Cardiac muscle cell (in vitro differentiated cells and primary cell): ENCODE data around the gene ERC2. TPM values are rescaled to one million over a fixed set of nuclear protein-coding genes. Genes with fewer than 3 reads are reported as not detected.
"Not testable (repeated sequence)": the region's sequence is repeated elsewhere in the genome, so short reads cannot be mapped to it uniquely, and the experiment has no call there.

Experiments
- DNase-seq, 2 donors: peaks; one replicate each; pipeline versions ENCODE4 v3.0.0 to v3.0.0-alpha.2; 2010 to 2017; ENCODE audit warnings: low read depth in 1 of 2, low spot score in 1 of 2
- H3K27ac ChIP-seq: fragments of 200-600 bp; sonication (generic); 2 replicates; pipeline ENCODE4 v1.5.1; 2016
- H3K27me3 ChIP-seq: fragments of 200-600 bp; sonication (generic); 2 replicates; pipeline ENCODE4 v1.6.0; 2016; ENCODE audit warnings: control low read depth
- H3K36me3 ChIP-seq: fragments of 200-600 bp; sonication (generic); 2 replicates; pipeline ENCODE4 v1.5.1; 2016; ENCODE audit warnings: control low read depth
- H3K4me1 ChIP-seq: fragments of 200-600 bp; sonication (generic); 2 replicates; pipeline ENCODE4 v1.8.1; 2017; ENCODE audit warnings: low read depth, mild to moderate bottlenecking, mixed run types
- H3K4me3 ChIP-seq: fragments of 200-600 bp; sonication (generic); 2 replicates; pipeline ENCODE4 v1.5.1; 2016; ENCODE audit warnings: mild to moderate bottlenecking
- H3K9me3 ChIP-seq: fragments of 200-600 bp; sonication (generic); 2 replicates; pipeline ENCODE4 v1.5.1; 2017; ENCODE audit warnings: low read depth, mild to moderate bottlenecking, control low read depth
- CTCF ChIP-seq: IDR thresholded peaks from 2 replicates; pipeline ENCODE4 v1.5.1; 2012; ENCODE audit warnings: low read depth, mild to moderate bottlenecking, low read length
- polyA plus RNA-seq: library from polyadenylated mRNA; unstranded; fragments of >200 nt; fragmentation: Nextera tagmentation; extraction: Ambion mirVana; gene quantifications from 2 replicates; pipeline ENCODE4 v1.2.1, GENCODE V29; 2016
- total RNA-seq: library from RNA; depleted of rRNA; stranded (reverse); fragments of >200 nt; gene quantifications from 2 replicates; pipeline ENCODE4 v1.2.3, GENCODE V29; 2016

ERC2 gene
- total and polyA plus RNA-seq, 2 experiments from 2014 or later = 18.1 to 29.0 TPM

- no peaks in the 10 kb centered on the region for H3K36me3 ChIP-seq
- DNase-seq = peak in 1 of 2 donors; percentile 29
Measured at GRCh38 chr3:56075089-56075488, 393.2 kb downstream of the ERC2 start.

GRCh38 chr3:56069766-56070165, 398.5 kb downstream of the ERC2 start:
- Histone ChIP-seq H3K9me3 (no peaks in the 10 kb centered on the region), H3K27me3 (no peaks in the 10 kb centered on the region), H3K4me1 (peaks cover 15% of the 10 kb centered on the region), H3K27ac (no peak overlapping the region), H3K36me3 (no peaks in the 10 kb centered on the region), H3K4me3 (no peak overlapping the region)
- no peak for DNase-seq
- no peak for TF ChIP-seq CTCF

More at GRCh38 chr3:56075089-56075488, 393.2 kb downstream of the ERC2 start:
- H3K27ac ChIP-seq = peak overlapping the region; percentile 13
- no peak overlapping the region for H3K4me3 ChIP-seq
- peaks cover 16% of the 10 kb centered on the region for H3K4me1 ChIP-seq
- H3K27me3 ChIP-seq = no peaks in the 10 kb centered on the region
- no peak for TF ChIP-seq CTCF
- H3K9me3 ChIP-seq = no peaks in the 10 kb centered on the region

- H3K4me3 ChIP-seq, H3K27ac ChIP-seq, H3K4me1 ChIP-seq, H3K27me3 ChIP-seq, H3K36me3 ChIP-seq, H3K9me3 ChIP-seq, DNase-seq: not testable (repeated sequence)
Measured at GRCh38 chr3:56066405-56066804, 401.9 kb downstream of the ERC2 start.

- H3K27ac ChIP-seq = no peak overlapping the region
- no peak overlapping the region for H3K4me3 ChIP-seq
- no peaks in the 10 kb centered on the region for H3K9me3 ChIP-seq
- H3K4me1 ChIP-seq = no peaks in the 10 kb centered on the region
- no peaks in the 10 kb centered on the region for H3K36me3 ChIP-seq
- DNase-seq = no peak
- no peaks in the 10 kb centered on the region for H3K27me3 ChIP-seq
- no peak for TF ChIP-seq CTCF
Measured at GRCh38 chr3:56064684-56065083, 403.6 kb downstream of the ERC2 start.

GRCh38 chr3:56061279-56061626, 407.0 kb downstream of the ERC2 start:
- Histone ChIP-seq H3K4me1 (no peaks in the 10 kb centered on the region), H3K27ac (no peak overlapping the region), H3K9me3 (no peaks in the 10 kb centered on the region), H3K27me3 (no peaks in the 10 kb centered on the region), H3K4me3 (no peak overlapping the region), H3K36me3 (no peaks in the 10 kb centered on the region)
- TF ChIP-seq CTCF = no peak
- no peak for DNase-seq

DNA sequence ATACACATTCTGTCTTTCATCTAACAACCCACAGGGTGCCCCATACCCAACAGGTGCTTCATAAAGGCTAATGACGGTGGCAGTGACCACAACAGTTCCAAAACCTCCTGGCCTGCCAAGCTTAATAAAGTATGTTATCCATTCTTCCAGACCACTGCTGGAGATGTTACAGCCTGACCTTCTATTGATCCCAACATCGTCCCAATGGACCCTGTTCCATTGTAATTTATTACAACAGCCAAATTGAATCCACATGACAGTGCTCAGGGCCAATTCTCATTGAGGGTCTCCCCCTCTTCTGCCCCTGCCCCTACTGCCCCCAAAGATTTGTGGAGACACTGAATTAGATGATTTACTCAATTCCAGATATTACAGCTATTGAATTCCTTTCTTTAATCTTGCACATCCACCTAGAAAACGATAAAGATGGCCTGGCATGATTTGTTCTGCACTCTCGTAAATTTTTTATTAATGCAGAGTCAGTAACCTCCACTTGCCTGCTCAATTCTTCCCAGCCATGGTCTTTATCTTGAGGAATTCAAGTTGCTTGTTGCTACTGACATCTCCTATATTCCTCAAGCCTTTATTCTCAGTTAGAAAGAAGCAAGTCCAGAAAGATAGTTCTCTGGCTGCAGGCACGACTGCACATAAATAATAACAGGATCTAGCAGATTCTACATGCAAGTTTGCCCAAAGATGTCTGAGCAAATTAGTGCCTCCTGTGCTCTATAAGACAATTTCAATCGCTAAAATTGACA, 407.6 kb downstream of the ERC2 start:
- Histone ChIP-seq H3K27ac (no peak overlapping the region), H3K4me1 (no peaks in the 10 kb centered on the region), H3K27me3 (no peaks in the 10 kb centered on the region), H3K36me3 (no peaks in the 10 kb centered on the region), H3K9me3 (no peaks in the 10 kb centered on the region), H3K4me3 (no peak overlapping the region)
- no peak for TF ChIP-seq CTCF
- DNase-seq = no peak
